NCI-H1694 (cell line): ENCODE measurements around the gene ENPP7.
"Not testable (repeated sequence)": the region's sequence is repeated elsewhere in the genome, so short reads cannot be mapped to it uniquely, and the experiment has no call there.

Experiments
- DNase-seq: peaks from one replicate; lab custom pipeline; 2025; lab: John Stamatoyannopoulos, UW

ENPP7 gene

GRCh38 chr17:79749156-79749815 lies 18.5 kb downstream of the ENPP7 start:
- no peak for DNase-seq

- no peak for DNase-seq
These were observed 19.2 kb downstream of the ENPP7 start for GRCh38 chr17:79749958-79750357.

- DNase-seq, result no peak
These were observed 20.2 kb downstream of the ENPP7 start for GRCh38 chr17:79750650-79751545.

- no peak for DNase-seq
These were observed 21.4 kb downstream of the ENPP7 start for GRCh38 chr17:79752175-79752574.

- DNase-seq, result no peak
These were observed 23.6 kb downstream of the ENPP7 start for GRCh38 chr17:79754370-79754769.

- DNase-seq, result not testable (repeated sequence)
These were observed 24.2 kb downstream of the ENPP7 start for GRCh38 chr17:79754903-79755302.

- DNase-seq, result no peak
These were observed 24.8 kb downstream of the ENPP7 start for GRCh38 chr17:79755591-79755990.

GRCh38 chr17:79757140-79757745 lies 26.5 kb downstream of the ENPP7 start:
- DNase-seq, result no peak

GRCh38 chr17:79758271-79758670 lies 27.5 kb downstream of the ENPP7 start:
- DNase-seq, result no peak

- DNase-seq, result peak; percentile 47
These were observed 29.6 kb downstream of the ENPP7 start for GRCh38 chr17:79760197-79760906.

GRCh38 chr17:79761894-79762589 lies 31.3 kb downstream of the ENPP7 start:
- peak; percentile 57 for DNase-seq

- no peak for DNase-seq
These were observed 35.0 kb downstream of the ENPP7 start for GRCh38 chr17:79765708-79766107.

- DNase-seq, result no peak
These were observed 39.1 kb downstream of the ENPP7 start for GRCh38 chr17:79769570-79770506.

GRCh38 chr17:79771276-79771675 lies 40.5 kb downstream of the ENPP7 start:
- no peak for DNase-seq

- DNase-seq, result not testable (repeated sequence)
These were observed 42.0 kb downstream of the ENPP7 start for GRCh38 chr17:79772726-79773125.

GRCh38 chr17:79774561-79774975 lies 43.8 kb downstream of the ENPP7 start:
- no peak for DNase-seq

GRCh38 chr17:79775632-79776031 lies 44.9 kb downstream of the ENPP7 start:
- no peak for DNase-seq

- no peak for DNase-seq
These were observed 45.8 kb downstream of the ENPP7 start for GRCh38 chr17:79776376-79777119.

- DNase-seq, result peak; percentile 63
These were observed 46.6 kb downstream of the ENPP7 start for GRCh38 chr17:79777120-79777893.
